MM.1S (cell line): Measurements from ENCODE around the gene TMEM59.
"Not testable (repeated sequence)": the region's sequence is repeated elsewhere in the genome, so short reads cannot be mapped to it uniquely, and the experiment has no call there.

Experiments used
- DNase-seq: peaks from one replicate; pipeline ENCODE4 v3.0.0-alpha.2; 2015
- H2AFZ ChIP-seq: fragments of 300-600 bp; sonication (generic); 2 replicates; pipeline ENCODE4 v1.6.0; 2016; ENCODE audit warnings: antibody characterized with exemption, low read length
- H3F3A ChIP-seq: fragments of 300-600 bp; sonication (generic); 2 replicates; pipeline ENCODE4 v1.6.1; 2016; ENCODE audit warnings: mild to moderate bottlenecking, antibody characterized with exemption, low read length, moderate library complexity, mixed read lengths; ENCODE audit not compliant: insufficient read depth
- H3K27ac ChIP-seq: fragments of 300-600 bp; sonication (generic); 2 replicates; pipeline ENCODE4 v1.5.1; 2016; ENCODE audit warnings: mild to moderate bottlenecking, low read length
- H3K27me3 ChIP-seq: fragments of 300-600 bp; sonication (generic); replicated peaks from 2 replicates; pipeline ENCODE4 v1.6.0; 2016; ENCODE audit warnings: low read length; ENCODE audit not compliant: insufficient read depth
- H3K36me3 ChIP-seq: fragments of 300-600 bp; sonication (generic); replicated peaks from 2 replicates; pipeline ENCODE4 v1.6.1; 2016; ENCODE audit warnings: mild to moderate bottlenecking, low read length, mixed read lengths; ENCODE audit not compliant: insufficient read depth
- H3K4me1 ChIP-seq: fragments of 300-600 bp; sonication (generic); 2 replicates; pipeline ENCODE4 v1.6.1; 2016; ENCODE audit warnings: low read length, mixed read lengths
- H3K4me2 ChIP-seq: fragments of 300-600 bp; sonication (generic); 2 replicates; pipeline ENCODE4 v1.6.0; 2016; ENCODE audit warnings: low read depth, low read length
- H3K4me3 ChIP-seq: fragments of 300-600 bp; sonication (generic); 2 replicates; pipeline ENCODE4 v1.5.1; 2016; ENCODE audit warnings: low read length, mixed read lengths
- H3K79me2 ChIP-seq: fragments of 300-600 bp; sonication (generic); 2 replicates; pipeline ENCODE4 v1.6.1; 2016; ENCODE audit warnings: mixed run types, low read length, mixed read lengths
- H3K9ac ChIP-seq: fragments of 300-600 bp; sonication (generic); 2 replicates; pipeline ENCODE4 v1.6.1; 2016; ENCODE audit warnings: low read length, mixed read lengths
- H3K9me2 ChIP-seq: fragments of 300-600 bp; sonication (generic); replicated peaks from 2 replicates; pipeline ENCODE4 v1.6.1; 2016; ENCODE audit warnings: mild to moderate bottlenecking, low read length, mixed read lengths; ENCODE audit not compliant: insufficient read depth
- H3K9me3 ChIP-seq: fragments of 300-600 bp; sonication (generic); replicated peaks from 2 replicates; pipeline ENCODE4 v1.6.1; 2016; ENCODE audit warnings: mild to moderate bottlenecking, low read length, mixed read lengths; ENCODE audit not compliant: insufficient read depth
- H4K20me1 ChIP-seq: fragments of 300-600 bp; sonication (generic); 2 replicates; pipeline ENCODE4 v1.6.1; 2016; ENCODE audit warnings: mild to moderate bottlenecking, low read length, moderate library complexity, mixed read lengths; ENCODE audit not compliant: insufficient read depth
- CTCF ChIP-seq: fragments of 300-600 bp; sonication (generic); IDR thresholded peaks from 2 replicates; pipeline ENCODE4 v1.5.1; 2016; ENCODE audit warnings: antibody characterized with exemption, low read length, mixed read lengths
- EZH2 ChIP-seq: fragments of 300-600 bp; sonication (generic); optimal IDR thresholded peaks from 2 replicates; pipeline ENCODE3; 2017; ENCODE audit warnings: low read depth, mild to moderate bottlenecking, antibody characterized with exemption, low read length, mixed read lengths
- EZH2phosphoT487 ChIP-seq: fragments of 300-600 bp; sonication (generic); IDR thresholded peaks from 2 replicates; pipeline ENCODE4 v1.6.1; 2018; ENCODE audit warnings: antibody characterized with exemption, low read length

Gene TMEM59

GRCh38 chr1:54096877-54097240, 43.9 kb upstream of the TMEM59 start:
- TF ChIP-seq CTCF: no peak
- TF ChIP-seq EZH2phosphoT487: no peak
- TF ChIP-seq EZH2: no peak
- Histone ChIP-seq H3K4me1 (no peaks in the 10 kb centered on the region), H3K36me3 (no peaks in the 10 kb centered on the region), H3K9ac (no peak overlapping the region), H3K4me3 (no peak overlapping the region), H3K27ac (no peak overlapping the region), H3K9me2 (no peaks in the 10 kb centered on the region), H4K20me1 (no peaks in the 10 kb centered on the region), H3K9me3 (no peaks in the 10 kb centered on the region), H3K27me3 (no peaks in the 10 kb centered on the region), H2AFZ (no peak overlapping the region), H3F3A (no peaks in the 10 kb centered on the region), H3K4me2 (no peak overlapping the region), H3K79me2 (no peaks in the 10 kb centered on the region)
- DNase-seq: no peak

GRCh38 chr1:54096227-54096876, 43.3 kb upstream of the TMEM59 start:
- H3K36me3 ChIP-seq: no peaks in the 10 kb centered on the region
- H2AFZ ChIP-seq: no peak overlapping the region
- no peak for DNase-seq
- no peaks in the 10 kb centered on the region for H3F3A ChIP-seq
- H3K4me2 ChIP-seq: no peak overlapping the region
- no peaks in the 10 kb centered on the region for H3K27me3 ChIP-seq
- no peaks in the 10 kb centered on the region for H3K9me2 ChIP-seq
- H3K9ac ChIP-seq: no peak overlapping the region
- no peak overlapping the region for H3K4me3 ChIP-seq
- H3K9me3 ChIP-seq: no peaks in the 10 kb centered on the region
- no peak for TF ChIP-seq CTCF
- H3K27ac ChIP-seq: no peak overlapping the region
- no peaks in the 10 kb centered on the region for H4K20me1 ChIP-seq
- no peaks in the 10 kb centered on the region for H3K4me1 ChIP-seq
- H3K79me2 ChIP-seq: no peaks in the 10 kb centered on the region

- no peaks in the 10 kb centered on the region for H3F3A ChIP-seq
- no peak overlapping the region for H2AFZ ChIP-seq
- TF ChIP-seq CTCF: no peak
- no peaks in the 10 kb centered on the region for H3K27me3 ChIP-seq
- no peak overlapping the region for H3K9ac ChIP-seq
- no peaks in the 10 kb centered on the region for H3K36me3 ChIP-seq
- no peak overlapping the region for H3K4me3 ChIP-seq
- H3K9me3 ChIP-seq: no peaks in the 10 kb centered on the region
- no peaks in the 10 kb centered on the region for H3K79me2 ChIP-seq
- no peaks in the 10 kb centered on the region for H3K4me1 ChIP-seq
- H4K20me1 ChIP-seq: no peaks in the 10 kb centered on the region
- DNase-seq: no peak
- no peak overlapping the region for H3K27ac ChIP-seq
- H3K9me2 ChIP-seq: no peaks in the 10 kb centered on the region
- H3K4me2 ChIP-seq: no peak overlapping the region
Measured at GRCh38 chr1:54095546-54096226, 42.7 kb upstream of the TMEM59 start.

- not testable (repeated sequence) for H3K4me1 ChIP-seq, H2AFZ ChIP-seq, H3K27ac ChIP-seq, DNase-seq, H3K4me3 ChIP-seq, H3K36me3 ChIP-seq, H3K9me2 ChIP-seq, H3K9me3 ChIP-seq, H4K20me1 ChIP-seq, H3F3A ChIP-seq, H3K79me2 ChIP-seq, H3K9ac ChIP-seq, H3K27me3 ChIP-seq, H3K4me2 ChIP-seq
Measured at GRCh38 chr1:54094730-54095105, 41.7 kb upstream of the TMEM59 start.
